Muscle layer of duodenum (tissue), 2 donors: Measurements from ENCODE around the gene SPAG4.

Experiments used
- H3K27ac ChIP-seq: one replicate; pipeline ENCODE4 v1.7.0; 2013; ENCODE audit warnings: mild to moderate bottlenecking, low read length
- H3K27me3 ChIP-seq: one replicate; pipeline ENCODE4 v1.7.0; 2013; ENCODE audit warnings: low read depth, mild to moderate bottlenecking, control low read depth, low read length
- H3K36me3 ChIP-seq, 2 donors: one replicate each; pipeline ENCODE4 v1.7.0; 2013; ENCODE audit warnings: low read length in 2 of 2, control low read depth in 1 of 2, mild to moderate bottlenecking in 1 of 2; ENCODE audit not compliant: insufficient read depth in 2 of 2, control insufficient read depth in 1 of 2
- H3K4me1 ChIP-seq, 2 donors: one replicate each; pipeline ENCODE4 v1.7.0; 2013; ENCODE audit warnings: low read length in 2 of 2, mild to moderate bottlenecking in 2 of 2, control low read depth in 1 of 2, moderate library complexity in 1 of 2; ENCODE audit not compliant: insufficient read depth in 2 of 2, control insufficient read depth in 1 of 2
- H3K4me3 ChIP-seq, 2 donors: one replicate each; pipeline ENCODE4 v1.7.0; 2013; ENCODE audit warnings: low read length in 2 of 2, low read depth in 1 of 2, mild to moderate bottlenecking in 1 of 2
- H3K9me3 ChIP-seq, 2 donors: one replicate each; pipeline ENCODE4 v1.7.0; 2013; ENCODE audit warnings: low read length in 2 of 2, control low read depth in 1 of 2, mild to moderate bottlenecking in 1 of 2; ENCODE audit not compliant: control insufficient read depth in 1 of 2
- donor health status: healthy.

The SPAG4 gene

GRCh38 chr20:35617397-35618262 lies 2.0 kb downstream of the SPAG4 start:
- Histone ChIP-seq H3K27ac (no peak overlapping the region), H3K36me3 (peaks cover 4 to 5% of the 10 kb centered on the region in 2 donors), H3K4me3 (peak overlapping the region; percentile 44 to 65)

GRCh38 chr20:35618263-35619131 lies 2.9 kb downstream of the SPAG4 start:
- H3K4me3 ChIP-seq = peak overlapping the region; percentile 40 to 65
- peaks cover 4 to 5% of the 10 kb centered on the region in 2 donors for H3K36me3 ChIP-seq
- no peaks in the 10 kb centered on the region for H3K9me3 ChIP-seq
- H3K27ac ChIP-seq = no peak overlapping the region
- peaks cover 11 to 26% of the 10 kb centered on the region in 2 donors for H3K4me1 ChIP-seq
- H3K27me3 ChIP-seq = no peaks in the 10 kb centered on the region

More at GRCh38 chr20:35617397-35618262, 2.0 kb downstream of the SPAG4 start:
- H3K4me1 ChIP-seq = peaks cover 11 to 26% of the 10 kb centered on the region in 2 donors
- H3K9me3 ChIP-seq = no peaks in the 10 kb centered on the region
- no peaks in the 10 kb centered on the region for H3K27me3 ChIP-seq

- no peak overlapping the region for H3K27ac ChIP-seq
Observed at GRCh38 chr20:35619196-35620095, 3.8 kb downstream of the SPAG4 start.

GRCh38 chr20:35620818-35621559 lies 5.4 kb downstream of the SPAG4 start:
- Histone ChIP-seq H3K27me3 (no peaks in the 10 kb centered on the region), H3K4me3 (no peak overlapping the region), H3K9me3 (no peaks in the 10 kb centered on the region), H3K36me3 (peaks cover 10 to 12% of the 10 kb centered on the region in 2 donors), H3K27ac (no peak overlapping the region), H3K4me1 (peaks cover 11 to 26% of the 10 kb centered on the region in 2 donors)

More at GRCh38 chr20:35619196-35620095, 3.8 kb downstream of the SPAG4 start:
- Histone ChIP-seq H3K36me3 (peaks cover 4 to 5% of the 10 kb centered on the region in 2 donors), H3K27me3 (no peaks in the 10 kb centered on the region), H3K9me3 (no peaks in the 10 kb centered on the region), H3K4me3 (peak overlapping the region; percentile 44 to 64), H3K4me1 (peaks cover 11 to 26% of the 10 kb centered on the region in 2 donors)

- no peak overlapping the region for H3K4me3 ChIP-seq
- no peak overlapping the region for H3K27ac ChIP-seq
- peaks cover 11 to 26% of the 10 kb centered on the region in 2 donors for H3K4me1 ChIP-seq
- H3K9me3 ChIP-seq = no peaks in the 10 kb centered on the region
- peaks cover 16 to 18% of the 10 kb centered on the region in 2 donors for H3K36me3 ChIP-seq
- H3K27me3 ChIP-seq = no peaks in the 10 kb centered on the region
Observed at GRCh38 chr20:35621560-35621946, 5.9 kb downstream of the SPAG4 start.

- Histone ChIP-seq H3K27ac (no peak overlapping the region), H3K4me1 (no peaks in the 10 kb centered on the region), H3K9me3 (no peaks in the 10 kb centered on the region), H3K4me3 (no peak overlapping the region), H3K27me3 (no peaks in the 10 kb centered on the region), H3K36me3 (peaks cover 36 to 53% of the 10 kb centered on the region in 2 donors)
Observed at GRCh38 chr20:35625584-35626385, 10.2 kb downstream of the SPAG4 start.

- H3K4me3 ChIP-seq = no peak overlapping the region
- H3K36me3 ChIP-seq = peaks cover 43 to 56% of the 10 kb centered on the region in 2 donors
- H3K4me1 ChIP-seq = no peaks in the 10 kb centered on the region
- H3K27ac ChIP-seq = no peak overlapping the region
- H3K9me3 ChIP-seq = no peaks in the 10 kb centered on the region
- no peaks in the 10 kb centered on the region for H3K27me3 ChIP-seq
Observed at GRCh38 chr20:35626386-35627001, 10.9 kb downstream of the SPAG4 start.

GRCh38 chr20:35627121-35627520 lies 11.5 kb downstream of the SPAG4 start:
- Histone ChIP-seq H3K4me3 (no peak overlapping the region), H3K9me3 (no peaks in the 10 kb centered on the region), H3K27ac (no peak overlapping the region), H3K27me3 (no peaks in the 10 kb centered on the region), H3K4me1 (no peaks in the 10 kb centered on the region), H3K36me3 (peaks cover 39 to 58% of the 10 kb centered on the region in 2 donors)

- no peak overlapping the region for H3K27ac ChIP-seq
- no peaks in the 10 kb centered on the region for H3K9me3 ChIP-seq
- H3K36me3 ChIP-seq = peaks cover 39 to 62% of the 10 kb centered on the region in 2 donors
Observed at GRCh38 chr20:35629427-35630145, 14.0 kb downstream of the SPAG4 start.

More at GRCh38 chr20:35629427-35630145, 14.0 kb downstream of the SPAG4 start:
- Histone ChIP-seq H3K4me3 (no peak overlapping the region), H3K4me1 (no peaks in the 10 kb centered on the region), H3K27me3 (no peaks in the 10 kb centered on the region)
